Breast epithelium (tissue), 3 donors: ENCODE data around the gene LIME1.

Experiments
- CTCF ChIP-seq, 3 donors: fragments of 450-650 bp; IDR thresholded peaks; one replicate each; pipeline ENCODE4 v1.5.1; 2016 to 2017; ENCODE audit warnings: antibody characterized with exemption in 3 of 3, mild to moderate bottlenecking in 3 of 3, moderate library complexity in 3 of 3
- POLR2A ChIP-seq: fragments of 450-650 bp; IDR thresholded peaks from one replicate; pipeline ENCODE4 v1.6.1; 2016; ENCODE audit warnings: antibody characterized with exemption, mild to moderate bottlenecking, moderate library complexity
- POLR2AphosphoS5 ChIP-seq, 3 donors: sonication (generic); formaldehyde crosslinking; IDR thresholded peaks; one replicate each; pipeline ENCODE4 v1.6.1; 2017; ENCODE audit warnings: antibody characterized with exemption in 3 of 3

GRCh38 chr20:63735859-63736718 lies at the start of gene LIME1:
- no peak for TF ChIP-seq CTCF (IDR thresholded peaks at IDR 0.05)
- no peak for TF ChIP-seq POLR2AphosphoS5 (IDR thresholded peaks at IDR 0.05)
- TF ChIP-seq POLR2A, result no peak
